ENCODE data around the gene EMP2.

The EMP2 gene

DNA sequence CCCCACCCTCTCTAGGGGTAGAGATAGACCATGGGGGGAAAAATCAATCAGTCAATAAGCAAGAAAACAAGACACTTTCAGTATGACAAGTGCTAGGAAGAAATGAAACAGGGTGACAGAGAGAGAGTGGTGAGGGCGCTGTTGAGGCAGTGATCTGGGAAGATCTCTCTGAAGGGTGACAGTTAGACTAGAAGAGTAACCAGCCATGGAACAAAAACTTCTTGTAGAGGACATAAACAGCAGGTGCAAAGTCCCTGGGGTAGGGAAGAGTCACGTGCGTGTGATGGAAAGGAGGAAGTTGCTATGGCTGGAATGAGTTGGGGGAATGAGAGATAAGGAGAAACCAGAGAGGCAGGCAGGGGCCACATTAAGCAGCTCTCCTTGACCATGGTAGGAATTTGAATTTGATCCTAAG, 16.8 kb upstream of the EMP2 start:
- Histone ChIP-seq H4K20me1 (ENCODE audit: insufficient read depth, low read length) (no peaks in the 10 kb centered on the region), H3K27me3 (ENCODE audit: low read depth, low read length) (no peaks in the 10 kb centered on the region), H3K9ac (ENCODE audit: low read length) (no peak overlapping the region), H3K79me2 (ENCODE audit: low read length) (no peaks in the 10 kb centered on the region), H3K36me3 (replicated peaks; ENCODE audit: low read depth, low read length) (no peaks in the 10 kb centered on the region), H3K9me3 (ENCODE audit: insufficient read depth, low read length) (no peaks in the 10 kb centered on the region), H2AFZ (ENCODE audit: low read depth, low read length) (no peak overlapping the region), H3K27ac (ENCODE audit: low read length) (peak overlapping the region; percentile 29), H3K4me2 (ENCODE audit: low read length) (peak overlapping the region; percentile 39), H3K4me3 (ENCODE audit: low read length) (no peak overlapping the region), H3K4me1 (ENCODE audit: low read length) (peaks cover 71% of the 10 kb centered on the region)
- no peak for TF ChIP-seq EZH2phosphoT487 (IDR thresholded peaks at IDR 0.05; ENCODE audit: low read depth)
- TF ChIP-seq, protein P1, sequence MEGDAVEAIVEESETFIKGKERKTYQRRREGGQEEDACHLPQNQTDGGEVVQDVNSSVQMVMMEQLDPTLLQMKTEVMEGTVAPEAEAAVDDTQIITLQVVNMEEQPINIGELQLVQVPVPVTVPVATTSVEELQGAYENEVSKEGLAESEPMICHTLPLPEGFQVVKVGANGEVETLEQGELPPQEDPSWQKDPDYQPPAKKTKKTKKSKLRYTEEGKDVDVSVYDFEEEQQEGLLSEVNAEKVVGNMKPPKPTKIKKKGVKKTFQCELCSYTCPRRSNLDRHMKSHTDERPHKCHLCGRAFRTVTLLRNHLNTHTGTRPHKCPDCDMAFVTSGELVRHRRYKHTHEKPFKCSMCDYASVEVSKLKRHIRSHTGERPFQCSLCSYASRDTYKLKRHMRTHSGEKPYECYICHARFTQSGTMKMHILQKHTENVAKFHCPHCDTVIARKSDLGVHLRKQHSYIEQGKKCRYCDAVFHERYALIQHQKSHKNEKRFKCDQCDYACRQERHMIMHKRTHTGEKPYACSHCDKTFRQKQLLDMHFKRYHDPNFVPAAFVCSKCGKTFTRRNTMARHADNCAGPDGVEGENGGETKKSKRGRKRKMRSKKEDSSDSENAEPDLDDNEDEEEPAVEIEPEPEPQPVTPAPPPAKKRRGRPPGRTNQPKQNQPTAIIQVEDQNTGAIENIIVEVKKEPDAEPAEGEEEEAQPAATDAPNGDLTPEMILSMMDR (IDR thresholded peaks at IDR 0.05; ENCODE audit: low read depth, low read length) = peak; percentile 48

DNA sequence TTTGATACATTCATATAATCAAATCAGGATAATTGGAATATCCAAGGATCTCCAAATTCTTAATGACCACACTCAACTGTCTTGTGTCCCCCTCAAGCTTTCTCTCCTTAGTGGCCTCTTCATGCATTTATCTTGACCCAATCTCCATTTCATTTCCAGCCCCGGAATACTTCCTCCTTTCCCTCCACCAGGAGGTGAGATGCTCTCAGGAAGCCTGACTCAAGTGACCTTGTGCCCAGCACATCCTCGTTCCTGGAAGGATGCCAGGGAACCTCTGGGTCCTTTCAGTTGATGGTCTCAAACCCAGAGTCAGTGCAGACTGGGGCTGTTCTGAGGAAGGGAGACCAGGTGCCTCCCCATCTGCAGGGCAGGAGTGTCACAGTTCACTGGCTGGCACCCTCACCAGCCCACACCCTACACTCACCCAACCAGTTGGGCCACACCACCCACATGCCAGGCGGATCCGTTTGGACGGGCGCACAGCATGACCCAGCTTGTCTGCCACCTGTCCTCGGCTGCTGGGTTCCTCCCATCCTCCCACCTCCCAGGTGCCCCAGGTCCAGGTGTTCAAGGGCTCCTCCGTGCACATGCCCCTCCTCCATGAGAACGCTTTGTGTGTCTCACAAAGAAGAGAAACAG, 14.0 kb upstream of the EMP2 start:
- Histone ChIP-seq H3K9ac (ENCODE audit: low read length) (no peak overlapping the region), H3K36me3 (replicated peaks; ENCODE audit: low read depth, low read length) (no peaks in the 10 kb centered on the region), H4K20me1 (ENCODE audit: insufficient read depth, low read length) (no peaks in the 10 kb centered on the region), H3K79me2 (ENCODE audit: low read length) (no peaks in the 10 kb centered on the region), H3K9me3 (ENCODE audit: insufficient read depth, low read length) (no peaks in the 10 kb centered on the region), H2AFZ (ENCODE audit: low read depth, low read length) (peak overlapping the region; percentile 14; the same call in 1 of the 2 replicates), H3K4me2 (ENCODE audit: low read length) (peak overlapping the region; percentile 46), H3K27me3 (ENCODE audit: low read depth, low read length) (peaks cover 7% of the 10 kb centered on the region; the same call in 1 of the 2 replicates), H3K27ac (ENCODE audit: low read length) (no peak overlapping the region), H3K4me3 (ENCODE audit: low read length) (no peak overlapping the region), H3K4me1 (ENCODE audit: low read length) (peaks cover 46% of the 10 kb centered on the region)
- TF ChIP-seq, protein P1 (IDR thresholded peaks at IDR 0.05; ENCODE audit: low read depth, low read length) = no peak
- TF ChIP-seq EZH2phosphoT487 (IDR thresholded peaks at IDR 0.05; ENCODE audit: low read depth) = no peak

DNA sequence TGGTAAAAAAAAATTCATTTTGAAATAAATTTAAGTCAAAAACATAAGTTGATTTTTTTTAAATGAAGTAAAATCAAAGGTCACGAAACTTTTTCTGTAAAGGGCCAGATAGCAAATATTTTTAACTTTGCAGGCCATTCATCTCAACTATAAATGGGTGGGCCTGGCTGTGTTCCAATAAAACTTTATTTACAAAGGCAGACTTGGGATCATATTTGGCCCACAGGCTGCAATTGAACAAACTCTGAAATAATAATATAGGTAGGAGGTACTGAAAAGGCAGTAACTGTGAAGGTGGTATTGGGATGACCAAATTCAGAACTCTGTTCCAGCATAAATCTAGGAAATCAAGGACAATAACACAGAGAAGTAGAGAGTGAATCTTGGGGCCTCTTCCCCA, 12.2 kb upstream of the EMP2 start:
- no peak overlapping the region for H2AFZ ChIP-seq (ENCODE audit: low read depth, low read length)
- H3K4me3 ChIP-seq (ENCODE audit: low read length) = no peak overlapping the region
- H3K9ac ChIP-seq (ENCODE audit: low read length) = no peak overlapping the region
- no peak overlapping the region for H3K4me2 ChIP-seq (ENCODE audit: low read length)
- TF ChIP-seq, protein P1 (IDR thresholded peaks at IDR 0.05; ENCODE audit: low read depth, low read length) = no peak
- no peak for TF ChIP-seq EZH2phosphoT487 (IDR thresholded peaks at IDR 0.05; ENCODE audit: low read depth)
- H4K20me1 ChIP-seq (ENCODE audit: insufficient read depth, low read length) = no peaks in the 10 kb centered on the region
- H3K27ac ChIP-seq (ENCODE audit: low read length) = no peak overlapping the region
- no peaks in the 10 kb centered on the region for H3K79me2 ChIP-seq (ENCODE audit: low read length)
- H3K4me1 ChIP-seq (ENCODE audit: low read length) = peaks cover 29% of the 10 kb centered on the region
- H3K9me3 ChIP-seq (ENCODE audit: insufficient read depth, low read length) = no peaks in the 10 kb centered on the region
- H3K27me3 ChIP-seq (ENCODE audit: low read depth, low read length) = peaks cover 14% of the 10 kb centered on the region
- H3K36me3 ChIP-seq (replicated peaks; ENCODE audit: low read depth, low read length) = no peaks in the 10 kb centered on the region

DNA sequence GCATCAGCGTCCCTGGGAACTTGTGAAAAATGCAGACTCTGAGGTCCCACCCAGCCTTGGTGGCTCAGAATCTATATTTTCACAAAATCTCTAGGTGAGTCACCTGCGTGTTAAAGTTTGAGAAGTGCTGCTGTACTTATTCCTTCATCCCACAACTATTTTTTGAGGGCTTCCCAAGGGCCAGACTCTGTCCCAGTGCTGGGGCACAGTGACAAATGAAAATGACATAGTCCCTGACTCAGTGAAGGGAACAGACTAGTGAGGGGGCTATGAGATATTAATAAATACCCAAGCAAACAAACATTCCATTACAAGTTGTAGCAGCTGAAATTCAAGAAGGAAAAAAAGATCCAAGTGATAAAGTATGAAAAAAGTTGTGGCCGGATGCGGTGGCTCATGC, 9.9 kb upstream of the EMP2 start:
- Histone ChIP-seq H3K36me3 (replicated peaks; ENCODE audit: low read depth, low read length) (no peaks in the 10 kb centered on the region), H3K79me2 (ENCODE audit: low read length) (no peaks in the 10 kb centered on the region), H3K27me3 (ENCODE audit: low read depth, low read length) (peaks cover 17% of the 10 kb centered on the region), H4K20me1 (ENCODE audit: insufficient read depth, low read length) (no peaks in the 10 kb centered on the region), H3K9me3 (ENCODE audit: insufficient read depth, low read length) (no peaks in the 10 kb centered on the region), H3K4me3 (ENCODE audit: low read length) (no peak overlapping the region), H3K9ac (ENCODE audit: low read length) (no peak overlapping the region), H3K4me2 (ENCODE audit: low read length) (no peak overlapping the region), H3K27ac (ENCODE audit: low read length) (no peak overlapping the region), H2AFZ (ENCODE audit: low read depth, low read length) (no peak overlapping the region), H3K4me1 (ENCODE audit: low read length) (peaks cover 8% of the 10 kb centered on the region)
- TF ChIP-seq, protein P1 (IDR thresholded peaks at IDR 0.05; ENCODE audit: low read depth, low read length) = no peak
- TF ChIP-seq EZH2phosphoT487 (IDR thresholded peaks at IDR 0.05; ENCODE audit: low read depth) = no peak

All from OCI-LY3 (cell line).